ENCODE measurements around the gene FCHO1.

The FCHO1 gene, protein sequence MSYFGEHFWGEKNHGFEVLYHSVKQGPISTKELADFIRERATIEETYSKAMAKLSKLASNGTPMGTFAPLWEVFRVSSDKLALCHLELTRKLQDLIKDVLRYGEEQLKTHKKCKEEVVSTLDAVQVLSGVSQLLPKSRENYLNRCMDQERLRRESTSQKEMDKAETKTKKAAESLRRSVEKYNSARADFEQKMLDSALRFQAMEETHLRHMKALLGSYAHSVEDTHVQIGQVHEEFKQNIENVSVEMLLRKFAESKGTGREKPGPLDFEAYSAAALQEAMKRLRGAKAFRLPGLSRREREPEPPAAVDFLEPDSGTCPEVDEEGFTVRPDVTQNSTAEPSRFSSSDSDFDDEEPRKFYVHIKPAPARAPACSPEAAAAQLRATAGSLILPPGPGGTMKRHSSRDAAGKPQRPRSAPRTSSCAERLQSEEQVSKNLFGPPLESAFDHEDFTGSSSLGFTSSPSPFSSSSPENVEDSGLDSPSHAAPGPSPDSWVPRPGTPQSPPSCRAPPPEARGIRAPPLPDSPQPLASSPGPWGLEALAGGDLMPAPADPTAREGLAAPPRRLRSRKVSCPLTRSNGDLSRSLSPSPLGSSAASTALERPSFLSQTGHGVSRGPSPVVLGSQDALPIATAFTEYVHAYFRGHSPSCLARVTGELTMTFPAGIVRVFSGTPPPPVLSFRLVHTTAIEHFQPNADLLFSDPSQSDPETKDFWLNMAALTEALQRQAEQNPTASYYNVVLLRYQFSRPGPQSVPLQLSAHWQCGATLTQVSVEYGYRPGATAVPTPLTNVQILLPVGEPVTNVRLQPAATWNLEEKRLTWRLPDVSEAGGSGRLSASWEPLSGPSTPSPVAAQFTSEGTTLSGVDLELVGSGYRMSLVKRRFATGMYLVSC

DNA sequence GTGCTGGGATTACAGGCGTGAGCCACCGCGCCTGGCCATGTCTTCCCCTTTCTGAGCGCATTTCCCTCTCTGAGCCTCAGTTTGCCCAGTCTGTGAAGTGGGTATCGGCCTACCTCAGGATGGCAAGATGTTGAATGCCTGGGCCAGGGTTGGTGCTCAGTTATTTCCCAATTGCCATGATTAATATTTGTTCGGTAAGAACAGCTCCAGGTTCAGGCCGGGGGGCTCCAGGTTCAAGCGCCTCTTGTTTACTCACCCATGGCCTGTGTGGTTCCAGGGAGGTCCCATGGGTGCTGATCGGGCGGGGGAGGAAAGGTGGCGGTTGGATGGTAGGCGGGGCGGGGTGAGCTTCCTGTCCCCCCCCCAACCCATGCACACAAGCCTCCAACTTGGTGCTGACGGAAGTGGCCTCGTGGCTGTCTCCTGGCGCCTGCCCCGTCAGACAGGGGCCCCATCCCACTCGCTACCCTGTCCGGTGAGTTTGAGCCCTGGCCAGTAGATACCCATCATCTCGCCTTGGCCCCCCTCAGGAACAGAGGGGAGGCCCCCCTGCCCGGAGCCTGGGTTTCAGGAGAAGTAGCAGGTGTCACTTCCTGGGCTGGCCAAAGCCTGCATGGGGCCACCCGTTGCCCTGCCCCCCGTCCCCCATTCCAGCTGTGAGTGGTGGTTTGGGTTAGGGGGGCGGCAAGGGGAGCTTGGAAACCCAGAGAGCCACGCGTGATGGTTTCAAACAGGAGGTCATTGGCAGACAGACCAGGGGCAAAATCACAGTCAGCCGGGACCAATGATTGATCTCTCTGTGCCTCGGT is at the start of gene FCHO1:
Gene FCHO1, plus strand, starts transcription at position 375 of the 809 bp plus-strand sequence. CDS start 3,688 bp downstream, outside the sequence.
- DNase-seq, result peak; percentile 84

DNA sequence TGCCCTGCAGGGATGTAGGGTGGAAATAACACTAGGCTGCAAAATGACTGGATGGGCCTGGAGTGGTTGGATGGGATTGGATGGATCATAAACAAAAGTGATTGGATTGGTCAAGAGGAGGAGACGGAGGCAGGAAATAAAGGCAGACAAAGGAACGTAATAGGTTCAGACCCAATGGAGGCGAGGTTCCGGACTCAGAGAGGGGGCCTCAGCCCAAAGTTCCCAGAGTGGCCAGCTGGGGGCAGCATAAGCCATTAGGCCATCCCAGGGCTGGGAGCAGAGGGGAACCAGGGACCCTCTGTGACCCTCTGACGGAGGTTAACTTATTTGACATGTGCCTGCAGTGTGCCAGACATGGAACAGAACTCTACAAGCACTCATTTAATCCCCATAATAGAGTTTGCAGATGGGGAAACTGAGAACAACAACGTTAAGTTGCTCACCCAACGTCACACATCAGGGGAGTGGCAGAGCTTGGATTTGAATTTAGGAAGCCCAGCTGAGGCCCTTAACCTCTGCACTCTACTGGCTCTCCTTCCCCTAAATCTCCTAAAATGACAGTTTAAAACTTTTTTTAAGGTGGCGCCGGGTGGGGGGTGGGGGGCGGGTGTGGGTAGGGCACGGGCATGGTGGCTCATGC is 47.3 kb upstream of the FCHO1 start:
- DNase-seq, result peak; percentile 70

GRCh38 chr19:17706750-17707181 is 44.5 kb upstream of the FCHO1 start:
- no peak for DNase-seq

- no peak for DNase-seq
Measured at GRCh38 chr19:17711851-17712250, 39.4 kb upstream of the FCHO1 start.

DNA sequence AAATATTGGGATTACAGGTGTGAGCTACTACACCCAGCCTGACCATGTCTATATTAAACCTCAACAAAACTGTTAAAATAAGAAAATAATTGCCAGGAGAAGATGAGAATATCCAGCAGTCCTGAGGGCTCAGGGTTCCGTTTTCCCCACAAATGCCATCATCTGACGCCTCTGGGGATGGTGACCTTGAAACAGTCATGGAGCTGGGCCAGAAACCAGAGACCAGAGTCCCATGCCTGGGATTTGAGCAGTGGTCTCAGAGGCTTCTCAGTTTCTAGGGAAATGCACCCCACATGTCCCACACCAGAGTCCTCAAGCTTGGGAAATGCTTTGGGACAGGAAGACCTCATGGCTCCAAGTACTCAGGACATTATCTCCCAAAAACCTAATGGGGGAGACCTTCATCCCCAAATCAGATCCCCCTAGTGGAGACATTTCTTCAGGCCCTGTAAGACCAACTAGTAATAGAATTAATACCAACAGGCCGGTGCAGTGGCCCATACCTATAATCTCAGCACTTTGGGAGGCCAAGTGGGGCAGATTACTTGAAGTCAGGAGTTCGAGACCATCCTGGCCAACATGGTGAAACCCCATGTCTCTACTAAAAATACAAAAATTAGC is 34.9 kb upstream of the FCHO1 start:
- DNase-seq, result no peak

DNA sequence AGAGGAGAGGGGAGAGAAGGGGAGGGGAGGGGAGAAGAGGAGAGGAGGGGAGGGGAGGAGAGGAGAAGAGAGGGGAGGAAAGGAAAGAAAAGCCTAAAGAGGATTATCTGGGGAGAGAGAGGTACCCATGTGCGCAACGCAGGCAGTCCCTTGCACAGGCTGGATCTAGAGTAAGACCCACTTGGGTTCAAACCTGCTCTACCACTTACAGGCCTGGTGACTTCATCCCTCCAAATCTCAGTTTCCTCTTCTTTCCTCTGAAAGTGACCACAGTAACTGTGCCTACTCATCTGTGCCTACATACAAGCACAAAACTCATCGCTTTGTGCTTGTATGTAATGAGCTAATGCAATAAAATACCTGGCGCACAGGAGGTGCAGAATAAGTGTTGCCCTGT is 32.7 kb upstream of the FCHO1 start:
- DNase-seq, result no peak

- DNase-seq, result peak; percentile 51
Measured at GRCh38 chr19:17718947-17719711, 32.1 kb upstream of the FCHO1 start, which contains the start of gene MAP1S. Gene MAP1S, plus strand, starts transcription at chr19:17719480. Its CDS starts 23 bp downstream, at chr19:17719503.

DNA sequence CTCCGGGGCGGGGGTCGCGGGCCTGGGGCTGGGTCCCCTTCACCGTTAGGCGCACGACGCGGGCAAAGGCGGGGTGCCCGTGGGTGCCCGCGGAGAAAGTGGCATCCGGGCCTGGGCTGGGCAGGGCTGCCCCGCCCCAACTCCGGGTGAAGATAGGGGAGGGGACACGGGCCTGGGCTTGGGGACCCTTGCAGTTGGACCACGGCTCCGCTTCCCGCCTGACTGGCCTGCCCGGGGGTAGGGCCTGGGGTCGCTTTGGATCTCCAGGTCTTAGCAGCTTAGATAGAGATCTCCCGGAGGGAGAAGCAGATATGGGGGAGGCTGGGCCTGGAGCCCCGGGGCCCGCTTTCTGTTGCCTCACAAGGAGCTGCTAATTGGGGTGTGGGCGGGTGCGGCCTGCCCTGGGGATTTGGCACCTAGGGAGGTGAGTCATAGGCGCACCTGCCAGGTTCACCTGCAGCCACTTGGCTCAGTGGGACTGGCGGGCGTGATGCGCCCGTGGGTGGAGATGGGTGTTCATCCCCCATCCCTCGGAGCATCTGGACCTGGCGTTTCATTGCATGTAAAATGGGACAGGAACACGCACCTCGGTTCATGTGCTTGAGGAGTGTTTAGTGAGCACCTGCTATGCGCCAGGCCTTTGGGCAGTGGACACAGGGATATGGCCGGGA is 31.4 kb upstream of the FCHO1 start:
- peak; percentile 50 for DNase-seq

- no peak for DNase-seq
Measured at GRCh38 chr19:17720440-17720839, 30.8 kb upstream of the FCHO1 start.

DNA sequence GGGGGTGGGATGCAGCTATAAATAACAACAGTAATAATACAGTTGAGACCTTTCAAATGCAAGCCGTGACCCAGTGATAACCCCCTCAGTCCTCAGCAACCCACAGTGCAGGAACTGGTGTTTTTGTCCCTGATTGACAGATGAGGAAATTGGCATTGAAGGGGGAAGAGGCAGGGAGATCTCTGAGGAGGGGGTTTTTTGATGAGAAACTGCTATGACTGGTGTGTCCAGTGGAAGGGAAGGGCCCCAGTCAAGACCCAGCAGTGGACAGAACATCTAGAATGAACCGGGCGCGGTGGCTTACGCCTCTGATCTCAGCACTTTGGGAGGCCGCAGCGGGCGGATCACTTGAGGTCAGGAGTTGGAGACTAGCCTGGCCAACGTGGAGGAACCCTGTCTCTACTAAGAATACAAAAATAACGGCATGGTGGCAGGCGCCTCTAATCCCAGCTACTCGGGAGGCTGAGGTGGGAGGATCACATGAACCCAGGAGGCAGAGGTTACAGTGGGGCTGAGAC is 30.1 kb upstream of the FCHO1 start:
- DNase-seq, result no peak

- no peak for DNase-seq
Measured at GRCh38 chr19:17721821-17722220, 29.5 kb upstream of the FCHO1 start.

DNA sequence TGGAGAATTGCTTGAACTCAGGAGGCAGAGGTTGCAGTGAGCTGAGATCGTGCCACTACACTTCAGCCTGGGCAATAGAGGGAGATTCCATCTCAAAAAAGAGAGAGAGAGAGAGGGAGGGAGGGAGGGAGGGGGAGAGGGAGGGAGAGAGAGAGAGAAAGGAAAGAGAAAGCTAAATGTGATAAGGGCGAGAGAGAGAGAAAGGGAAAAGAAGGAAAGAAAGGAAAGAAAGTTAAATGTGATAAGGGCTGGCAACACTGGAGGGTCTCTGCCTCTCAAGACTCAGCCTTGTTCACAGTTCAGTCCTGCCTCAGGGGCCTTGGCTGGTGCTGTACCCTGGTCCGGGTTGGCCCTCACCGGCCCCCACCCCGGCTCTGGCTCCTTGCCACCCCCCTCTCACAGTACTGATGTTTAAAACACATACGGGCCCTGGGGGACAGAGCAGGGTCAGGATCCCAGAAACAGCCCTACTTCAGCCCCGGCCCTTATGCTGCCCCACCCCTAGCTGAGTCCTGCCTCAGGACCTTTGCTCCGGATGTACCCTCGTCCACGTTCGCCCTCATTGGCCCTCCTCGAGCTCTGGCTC is 28.5 kb upstream of the FCHO1 start:
- DNase-seq, result no peak

- no peak for DNase-seq
Measured at GRCh38 chr19:17724655-17725054, 26.6 kb upstream of the FCHO1 start.

DNA sequence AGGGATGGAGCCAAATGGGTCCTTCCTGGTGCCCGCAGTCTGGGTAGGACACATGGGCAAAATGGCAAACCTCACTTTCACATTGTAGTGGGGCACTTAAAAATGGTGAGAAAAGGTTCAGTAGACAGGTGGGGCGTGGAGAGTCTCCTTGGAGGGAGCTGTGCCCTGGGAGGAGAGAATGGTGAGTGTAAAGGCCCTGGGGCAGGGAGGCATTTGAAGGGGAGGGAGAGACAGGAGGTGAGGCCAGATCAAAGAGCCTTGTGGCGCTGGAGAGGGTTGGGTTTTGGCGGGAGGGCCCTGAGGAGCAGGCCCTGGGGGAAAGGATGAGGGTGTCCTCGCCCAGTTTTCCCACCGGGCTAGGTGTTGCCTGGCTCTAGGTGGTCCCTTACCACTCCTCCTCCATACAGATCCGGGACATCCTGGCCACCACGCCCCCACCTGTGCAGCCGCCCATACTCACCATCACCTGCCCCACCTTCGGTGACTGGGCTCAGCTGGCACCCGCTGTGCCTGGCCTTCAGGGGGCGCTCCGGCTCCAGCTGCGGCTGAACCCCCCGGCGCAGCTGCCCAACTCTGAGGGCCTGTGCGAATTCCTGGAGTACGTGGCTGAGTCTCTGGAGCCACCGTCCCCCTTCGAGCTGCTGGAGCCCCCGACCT is 25.7 kb upstream of the FCHO1 start:
- no peak for DNase-seq

DNA sequence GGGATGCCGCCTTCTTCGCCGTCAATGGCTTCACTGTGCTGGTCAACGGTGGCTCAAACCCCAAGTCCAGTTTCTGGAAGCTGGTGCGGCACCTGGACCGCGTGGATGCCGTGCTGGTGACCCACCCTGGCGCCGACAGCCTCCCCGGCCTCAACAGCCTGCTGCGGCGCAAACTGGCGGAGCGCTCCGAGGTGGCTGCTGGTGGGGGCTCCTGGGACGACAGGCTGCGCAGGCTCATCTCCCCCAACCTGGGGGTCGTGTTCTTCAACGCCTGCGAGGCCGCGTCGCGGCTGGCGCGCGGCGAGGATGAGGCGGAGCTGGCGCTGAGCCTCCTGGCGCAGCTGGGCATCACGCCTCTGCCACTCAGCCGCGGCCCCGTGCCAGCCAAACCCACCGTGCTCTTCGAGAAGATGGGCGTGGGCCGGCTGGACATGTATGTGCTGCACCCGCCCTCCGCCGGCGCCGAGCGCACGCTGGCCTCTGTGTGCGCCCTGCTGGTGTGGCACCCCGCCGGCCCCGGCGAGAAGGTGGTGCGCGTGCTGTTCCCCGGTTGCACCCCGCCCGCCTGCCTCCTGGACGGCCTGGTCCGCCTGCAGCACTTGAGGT is 25.0 kb upstream of the FCHO1 start:
- DNase-seq, result no peak

DNA sequence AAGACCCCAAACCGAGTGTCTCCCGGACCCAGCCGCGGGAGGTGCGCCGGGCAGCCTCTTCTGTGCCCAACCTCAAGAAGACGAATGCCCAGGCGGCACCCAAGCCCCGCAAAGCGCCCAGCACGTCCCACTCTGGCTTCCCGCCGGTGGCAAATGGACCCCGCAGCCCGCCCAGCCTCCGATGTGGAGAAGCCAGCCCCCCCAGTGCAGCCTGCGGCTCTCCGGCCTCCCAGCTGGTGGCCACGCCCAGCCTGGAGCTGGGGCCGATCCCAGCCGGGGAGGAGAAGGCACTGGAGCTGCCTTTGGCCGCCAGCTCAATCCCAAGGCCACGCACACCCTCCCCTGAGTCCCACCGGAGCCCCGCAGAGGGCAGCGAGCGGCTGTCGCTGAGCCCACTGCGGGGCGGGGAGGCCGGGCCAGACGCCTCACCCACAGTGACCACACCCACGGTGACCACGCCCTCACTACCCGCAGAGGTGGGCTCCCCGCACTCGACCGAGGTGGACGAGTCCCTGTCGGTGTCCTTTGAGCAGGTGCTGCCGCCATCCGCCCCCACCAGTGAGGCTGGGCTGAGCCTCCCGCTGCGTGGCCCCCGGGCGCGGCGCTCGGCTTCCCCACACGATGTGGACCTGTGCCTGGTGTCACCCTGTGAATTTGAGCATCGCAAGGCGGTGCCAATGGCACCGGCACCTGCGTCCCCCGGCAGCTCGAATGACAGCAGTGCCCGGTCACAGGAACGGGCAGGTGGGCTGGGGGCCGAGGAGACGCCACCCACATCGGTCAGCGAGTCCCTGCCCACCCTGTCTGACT is 24.1 kb upstream of the FCHO1 start:
- no peak for DNase-seq

- no peak for DNase-seq
Measured at GRCh38 chr19:17727843-17728242, 23.4 kb upstream of the FCHO1 start.

GRCh38 chr19:17733127-17733526 is 18.1 kb upstream of the FCHO1 start:
- no peak for DNase-seq
